A673 (cell line): Measurements from ENCODE around the gene INPP5B. TPM values are rescaled to one million over a fixed set of nuclear protein-coding genes. Genes with fewer than 3 reads are reported as not detected.

ENCODE experiments used
- BruUV-seq: library from RNA; stranded (reverse); fragments of 400-500 nt; replicated peaks from 2 replicates; lab custom pipeline; 2021; lab: Mats Ljungman, UMichigan
- CTCF ChIA-PET: fragments of 300-600 bp; sonication (Branson Sonifier 250); formaldehyde crosslinking; loops from one replicate; lab custom pipeline; 2022; ENCODE audit warnings: antibody characterized with exemption; lab: Charles Lee
- POLR2A ChIA-PET: fragments of 300-600 bp; sonication (Branson Sonifier 250); formaldehyde crosslinking; loops from one replicate; lab custom pipeline; 2022; ENCODE audit warnings: antibody characterized with exemption; ENCODE audit not compliant: low non-redundant PET; lab: Charles Lee
- DNase-seq: peaks from one replicate; pipeline ENCODE4 v3.0.0-alpha.2; 2015; ENCODE audit warnings: low spot score
- H3K27ac ChIP-seq: fragments of 200-600 bp; sonication (generic); 2 replicates; pipeline ENCODE4 v1.5.1; 2016; ENCODE audit warnings: mixed run types, low read depth, mild to moderate bottlenecking, mixed read lengths, antibody characterized with exemption, low read length; ENCODE audit not compliant: poor library complexity, severe bottlenecking
- H3K27me3 ChIP-seq: fragments of 200-600 bp; sonication (generic); replicated peaks from 2 replicates; pipeline ENCODE4 v1.6.1; 2017; ENCODE audit warnings: mixed run types, low read depth, mild to moderate bottlenecking, mixed read lengths, antibody characterized with exemption, low read length; ENCODE audit not compliant: insufficient read depth, poor library complexity
- H3K36me3 ChIP-seq: fragments of 200-600 bp; sonication (generic); 2 replicates; pipeline ENCODE4 v1.6.1; 2016; ENCODE audit warnings: mixed run types, mild to moderate bottlenecking, mixed read lengths, antibody characterized with exemption, low read length; ENCODE audit not compliant: insufficient read depth, poor library complexity, severe bottlenecking
- H3K4me1 ChIP-seq: fragments of 200-600 bp; sonication (generic); 2 replicates; pipeline ENCODE4 v1.6.1; 2017; ENCODE audit warnings: mixed run types, mild to moderate bottlenecking, mixed read lengths, antibody characterized with exemption, low read length; ENCODE audit not compliant: insufficient read depth, poor library complexity, severe bottlenecking
- H3K4me3 ChIP-seq: fragments of 200-600 bp; sonication (generic); 2 replicates; pipeline ENCODE4 v1.5.1; 2016; ENCODE audit warnings: low read depth, mixed run types, mild to moderate bottlenecking, mixed read lengths, low read length; ENCODE audit not compliant: poor library complexity, severe bottlenecking
- H3K9me3 ChIP-seq: fragments of 200-600 bp; sonication (generic); 2 replicates; pipeline ENCODE4 v1.6.1; 2016; ENCODE audit warnings: mixed run types, low read depth, mild to moderate bottlenecking, mixed read lengths, antibody characterized with exemption, low read length; ENCODE audit not compliant: poor library complexity, severe bottlenecking
- EZH2 ChIP-seq: fragments of 200-600 bp; sonication (generic); IDR thresholded peaks from 2 replicates; pipeline ENCODE4 v1.6.1; 2017; ENCODE audit warnings: borderline replicate concordance, low read depth, mild to moderate bottlenecking, mixed read lengths, antibody characterized with exemption, low read length; ENCODE audit not compliant: poor library complexity, severe bottlenecking
- intact Hi-C: fragments of 100-400 bp; cut with micrococcal nuclease; formaldehyde crosslinking; loops from one replicate; pipeline ENCODE4 v1.10.0; 2022; ENCODE audit not compliant: unreplicated experiment
- total RNA-seq: library from RNA; stranded (reverse); gene quantifications from 2 replicates; pipeline ENCODE4 v1.2.3, GENCODE V29; 2021
- TF ChIP-seq, protein P1 (sequence below): fragments of 300-800, 200-600 bp; sonication (generic); conservative IDR thresholded peaks from 2 replicates; pipeline ENCODE4 v1.5.1; 2017; ENCODE audit warnings: low read depth, mild to moderate bottlenecking, antibody characterized with exemption, low read length, moderate library complexity, mixed read lengths

The INPP5B gene
- total RNA-seq, 1 experiment from 2014 or later: 15.6 TPM

- POLR2A ChIA-PET: interaction anchor here (0.6 kb wide), 1 partner anchor 70 kb away, joined by 8 read pairs; the partner anchor contains the start of gene YRDC
- H3K4me1 ChIP-seq: no peaks in the 10 kb centered on the region
- peaks cover 23% of the 10 kb centered on the region for H3K36me3 ChIP-seq
- CTCF ChIA-PET: no interaction called here
- no peak overlapping the region for H3K4me3 ChIP-seq
- H3K27me3 ChIP-seq: no peaks in the 10 kb centered on the region
- no TSS peak for BruUV-seq
- DNase-seq: no peak
- intact Hi-C loops: no loop called here
- H3K27ac ChIP-seq: no peak overlapping the region
- H3K9me3 ChIP-seq: no peaks in the 10 kb centered on the region
- TF ChIP-seq, protein P1, sequence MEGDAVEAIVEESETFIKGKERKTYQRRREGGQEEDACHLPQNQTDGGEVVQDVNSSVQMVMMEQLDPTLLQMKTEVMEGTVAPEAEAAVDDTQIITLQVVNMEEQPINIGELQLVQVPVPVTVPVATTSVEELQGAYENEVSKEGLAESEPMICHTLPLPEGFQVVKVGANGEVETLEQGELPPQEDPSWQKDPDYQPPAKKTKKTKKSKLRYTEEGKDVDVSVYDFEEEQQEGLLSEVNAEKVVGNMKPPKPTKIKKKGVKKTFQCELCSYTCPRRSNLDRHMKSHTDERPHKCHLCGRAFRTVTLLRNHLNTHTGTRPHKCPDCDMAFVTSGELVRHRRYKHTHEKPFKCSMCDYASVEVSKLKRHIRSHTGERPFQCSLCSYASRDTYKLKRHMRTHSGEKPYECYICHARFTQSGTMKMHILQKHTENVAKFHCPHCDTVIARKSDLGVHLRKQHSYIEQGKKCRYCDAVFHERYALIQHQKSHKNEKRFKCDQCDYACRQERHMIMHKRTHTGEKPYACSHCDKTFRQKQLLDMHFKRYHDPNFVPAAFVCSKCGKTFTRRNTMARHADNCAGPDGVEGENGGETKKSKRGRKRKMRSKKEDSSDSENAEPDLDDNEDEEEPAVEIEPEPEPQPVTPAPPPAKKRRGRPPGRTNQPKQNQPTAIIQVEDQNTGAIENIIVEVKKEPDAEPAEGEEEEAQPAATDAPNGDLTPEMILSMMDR: no peak
These were observed 68.8 kb downstream of the INPP5B start for GRCh38 chr1:37878071-37878470.

- Histone ChIP-seq H3K4me1 (no peaks in the 10 kb centered on the region), H3K9me3 (no peaks in the 10 kb centered on the region), H3K4me3 (no peak overlapping the region), H3K27me3 (no peaks in the 10 kb centered on the region), H3K27ac (no peak overlapping the region), H3K36me3 (peaks cover 17% of the 10 kb centered on the region)
- no peak for DNase-seq
- POLR2A ChIA-PET: interaction anchor here (0.5 to 0.6 kb wide), 3 partner anchors 49 to 1478 kb away, joined by 3 to 7 read pairs (median 4); partner anchors contain the start of gene LSM10
- CTCF ChIA-PET: interaction anchor here (0.6 to 0.9 kb wide), 4 partner anchors 16 to 971 kb away, joined by 3 to 8 read pairs (median 4); no protein-coding TSS in a partner anchor
- TF ChIP-seq, protein P1: peak; percentile 33; the same call in 1 of the 2 replicates
- no peak for TF ChIP-seq EZH2
- intact Hi-C loops: no loop called here
- BruUV-seq: no TSS peak
These were observed 71.0 kb downstream of the INPP5B start for GRCh38 chr1:37875833-37876232.

- BruUV-seq: no TSS peak
- no peak for TF ChIP-seq EZH2
- TF ChIP-seq, protein P1: no peak
These were observed 74.2 kb downstream of the INPP5B start for GRCh38 chr1:37872692-37873091.

More at GRCh38 chr1:37872692-37873091, 74.2 kb downstream of the INPP5B start:
- intact Hi-C loops: no loop called here
- no peaks in the 10 kb centered on the region for H3K9me3 ChIP-seq
- ChIA-PET POLR2A (no interaction called here), CTCF (interaction anchor here (2.0 kb wide), 1 partner anchor 13 kb away, joined by 5 read pairs; the partner anchor contains the start of gene MTF1)
- H3K4me1 ChIP-seq: no peaks in the 10 kb centered on the region
- H3K36me3 ChIP-seq: peaks cover 12% of the 10 kb centered on the region
- no peak overlapping the region for H3K4me3 ChIP-seq
- no peak for DNase-seq
- no peak overlapping the region for H3K27ac ChIP-seq
- H3K27me3 ChIP-seq: no peaks in the 10 kb centered on the region
